ENCODE measurements around the gene ZNF2. TPM values are rescaled to one million over a fixed set of nuclear protein-coding genes. Genes with fewer than 3 reads are reported as not detected.

ZNF2 gene
- total and polyA plus RNA-seq, 2 of the 13 experiments (the other 11 are each of a cell fraction or from before 2014, with no cell fraction given): 4.3 to 6.1 TPM

DNA sequence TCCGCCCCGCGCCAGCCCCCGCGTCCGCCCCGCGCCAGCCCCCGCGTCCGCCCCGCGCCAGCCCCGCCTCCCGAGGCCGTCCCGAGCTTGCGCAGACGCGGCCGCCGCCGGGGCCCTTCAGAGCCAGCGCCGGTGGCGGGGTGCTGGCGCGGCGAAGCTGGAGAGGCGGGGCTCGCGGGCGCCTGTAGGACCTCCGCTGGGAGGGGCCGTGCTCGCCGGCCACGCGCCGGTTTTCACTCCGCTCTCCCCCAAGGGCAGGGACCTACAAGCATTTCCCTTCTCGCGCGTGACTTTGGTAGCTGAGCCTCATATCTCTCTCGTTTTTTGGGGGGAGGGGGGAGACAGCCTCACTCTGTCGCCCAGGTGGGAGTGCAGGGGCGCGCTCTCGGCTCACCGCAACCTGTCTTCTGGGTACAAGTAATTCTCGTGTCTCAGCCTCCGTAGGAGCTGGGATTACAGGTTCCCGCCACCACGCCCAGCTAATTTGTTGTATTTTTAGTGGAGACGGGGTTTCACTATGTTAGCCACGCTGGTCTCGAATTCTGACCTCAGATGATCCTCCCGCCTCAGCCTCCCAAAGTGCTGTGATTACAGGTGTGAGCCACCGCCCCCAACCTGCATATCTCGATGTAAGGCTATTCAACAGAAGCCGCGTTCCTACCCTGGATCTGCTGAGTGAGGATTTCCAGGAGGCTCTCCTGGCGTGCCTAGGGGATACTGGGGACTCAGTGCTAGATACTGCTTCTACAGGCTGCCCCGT is 5.7 kb upstream of the ZNF2 start, which contains the start of gene ZNF514 (continued):
- TF ChIP-seq, protein P1, sequence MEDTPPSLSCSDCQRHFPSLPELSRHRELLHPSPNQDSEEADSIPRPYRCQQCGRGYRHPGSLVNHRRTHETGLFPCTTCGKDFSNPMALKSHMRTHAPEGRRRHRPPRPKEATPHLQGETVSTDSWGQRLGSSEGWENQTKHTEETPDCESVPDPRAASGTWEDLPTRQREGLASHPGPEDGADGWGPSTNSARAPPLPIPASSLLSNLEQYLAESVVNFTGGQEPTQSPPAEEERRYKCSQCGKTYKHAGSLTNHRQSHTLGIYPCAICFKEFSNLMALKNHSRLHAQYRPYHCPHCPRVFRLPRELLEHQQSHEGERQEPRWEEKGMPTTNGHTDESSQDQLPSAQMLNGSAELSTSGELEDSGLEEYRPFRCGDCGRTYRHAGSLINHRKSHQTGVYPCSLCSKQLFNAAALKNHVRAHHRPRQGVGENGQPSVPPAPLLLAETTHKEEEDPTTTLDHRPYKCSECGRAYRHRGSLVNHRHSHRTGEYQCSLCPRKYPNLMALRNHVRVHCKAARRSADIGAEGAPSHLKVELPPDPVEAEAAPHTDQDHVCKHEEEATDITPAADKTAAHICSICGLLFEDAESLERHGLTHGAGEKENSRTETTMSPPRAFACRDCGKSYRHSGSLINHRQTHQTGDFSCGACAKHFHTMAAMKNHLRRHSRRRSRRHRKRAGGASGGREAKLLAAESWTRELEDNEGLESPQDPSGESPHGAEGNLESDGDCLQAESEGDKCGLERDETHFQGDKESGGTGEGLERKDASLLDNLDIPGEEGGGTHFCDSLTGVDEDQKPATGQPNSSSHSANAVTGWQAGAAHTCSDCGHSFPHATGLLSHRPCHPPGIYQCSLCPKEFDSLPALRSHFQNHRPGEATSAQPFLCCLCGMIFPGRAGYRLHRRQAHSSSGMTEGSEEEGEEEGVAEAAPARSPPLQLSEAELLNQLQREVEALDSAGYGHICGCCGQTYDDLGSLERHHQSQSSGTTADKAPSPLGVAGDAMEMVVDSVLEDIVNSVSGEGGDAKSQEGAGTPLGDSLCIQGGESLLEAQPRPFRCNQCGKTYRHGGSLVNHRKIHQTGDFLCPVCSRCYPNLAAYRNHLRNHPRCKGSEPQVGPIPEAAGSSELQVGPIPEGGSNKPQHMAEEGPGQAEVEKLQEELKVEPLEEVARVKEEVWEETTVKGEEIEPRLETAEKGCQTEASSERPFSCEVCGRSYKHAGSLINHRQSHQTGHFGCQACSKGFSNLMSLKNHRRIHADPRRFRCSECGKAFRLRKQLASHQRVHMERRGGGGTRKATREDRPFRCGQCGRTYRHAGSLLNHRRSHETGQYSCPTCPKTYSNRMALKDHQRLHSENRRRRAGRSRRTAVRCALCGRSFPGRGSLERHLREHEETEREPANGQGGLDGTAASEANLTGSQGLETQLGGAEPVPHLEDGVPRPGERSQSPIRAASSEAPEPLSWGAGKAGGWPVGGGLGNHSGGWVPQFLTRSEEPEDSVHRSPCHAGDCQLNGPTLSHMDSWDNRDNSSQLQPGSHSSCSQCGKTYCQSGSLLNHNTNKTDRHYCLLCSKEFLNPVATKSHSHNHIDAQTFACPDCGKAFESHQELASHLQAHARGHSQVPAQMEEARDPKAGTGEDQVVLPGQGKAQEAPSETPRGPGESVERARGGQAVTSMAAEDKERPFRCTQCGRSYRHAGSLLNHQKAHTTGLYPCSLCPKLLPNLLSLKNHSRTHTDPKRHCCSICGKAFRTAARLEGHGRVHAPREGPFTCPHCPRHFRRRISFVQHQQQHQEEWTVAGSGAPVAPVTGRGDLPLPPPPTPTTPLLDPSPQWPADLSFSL (CRISPR knock-in tag; IDR thresholded peaks at IDR 0.05): no peak
- TF ChIP-seq ZNF138 (CRISPR knock-in tag; IDR thresholded peaks at IDR 0.05; ENCODE audit: low read depth) (no peak), ZBTB7B (CRISPR knock-in tag; IDR thresholded peaks at IDR 0.05) (no peak; the same call in 1 of the 2 replicates), ZNF326 (CRISPR knock-in tag; IDR thresholded peaks at IDR 0.05; ENCODE audit: borderline replicate concordance) (no peak), MAFK (conservative IDR thresholded peaks at IDR 0.05 in 1 of 2, IDR thresholded peaks at IDR 0.05 in 1 of 2; ENCODE audit: low read length in 2 of 2) (0 out of 4 replicates have a peak, but pooled peaks of 1 of the 2 experiments have one; percentile 4), YEATS4 (CRISPR knock-in tag; IDR thresholded peaks at IDR 0.05; ENCODE audit: borderline replicate concordance) (0 out of 2 replicates have a peak, but pooled peaks have one; percentile 62), NBN (conservative IDR thresholded peaks at IDR 0.05) (no peak), ZNF562 (CRISPR knock-in tag; IDR thresholded peaks at IDR 0.05; ENCODE audit: borderline replicate concordance) (no peak), ATM (IDR thresholded peaks at IDR 0.05; ENCODE audit: borderline replicate concordance) (no peak), ZNF235 (CRISPR knock-in tag; IDR thresholded peaks at IDR 0.05; ENCODE audit: borderline replicate concordance) (no peak), REPIN1 (CRISPR knock-in tag; IDR thresholded peaks at IDR 0.05; ENCODE audit: borderline replicate concordance, low read depth) (no peak), ZNF780A (CRISPR knock-in tag; IDR thresholded peaks at IDR 0.05) (no peak), ZNF382 (CRISPR knock-in tag; IDR thresholded peaks at IDR 0.05; ENCODE audit: borderline replicate concordance) (no peak), ELF3 (CRISPR knock-in tag; IDR thresholded peaks at IDR 0.05) (no peak), SNAPC2 (CRISPR knock-in tag; IDR thresholded peaks at IDR 0.05) (no peak), TRIM24 (CRISPR knock-in tag; IDR thresholded peaks at IDR 0.05) (no peak), ZNF10 (CRISPR knock-in tag; IDR thresholded peaks at IDR 0.05; ENCODE audit: borderline replicate concordance, low read depth) (no peak), ZFP62 (CRISPR knock-in tag; IDR thresholded peaks at IDR 0.05) (no peak), HDAC2 (CRISPR knock-in tag; IDR thresholded peaks at IDR 0.05) (no peak), ZNF841 (CRISPR knock-in tag; IDR thresholded peaks at IDR 0.05; ENCODE audit: borderline replicate concordance) (no peak), USF2 (IDR thresholded peaks at IDR 0.05; ENCODE audit: low read depth, low read length) (no peak), USF2 (CRISPR knock-in tag; IDR thresholded peaks at IDR 0.05; ENCODE audit: borderline replicate concordance) (no peak)

Data from HepG2 (cell line).